Breast epithelium (tissue), 4 donors: ENCODE results near the gene IL10. TPM values are rescaled to one million over a fixed set of nuclear protein-coding genes. Genes with fewer than 3 reads are reported as not detected.

Source experiments
- DNase-seq, 2 donors: peaks; one replicate each; pipeline ENCODE4 v3.0.0-alpha.2; 2019; ENCODE audit warnings: low spot score in 2 of 2
- H3K27ac ChIP-seq, 2 donors: fragments of 200-600 bp; sonication (generic) in 1 of 2; one replicate each; pipeline ENCODE4 v1.5.1; 2016 to 2019; ENCODE audit warnings: mild to moderate bottlenecking in 1 of 2
- H3K27me3 ChIP-seq, 2 donors: fragments of 200-600 bp; sonication (generic) in 1 of 2; one replicate each; pipeline versions ENCODE4 v1.5.1 to v1.6.0; 2017 to 2019; ENCODE audit warnings: control low read depth in 1 of 2, mild to moderate bottlenecking in 1 of 2
- H3K36me3 ChIP-seq: fragments of 200-600 bp; one replicate; pipeline ENCODE4 v1.5.1; 2019
- H3K4me1 ChIP-seq, 2 donors: fragments of 200-600 bp; sonication (generic); one replicate each; pipeline ENCODE4 v1.5.1; 2016 to 2019; ENCODE audit warnings: control low read depth in 1 of 2
- H3K4me3 ChIP-seq, 3 donors: fragments of 200-600 bp; sonication (generic); 1 replicate in 2 of 3; 2 replicates in 1 of 3; pipeline ENCODE4 v1.5.1; 2016 to 2019; ENCODE audit warnings: mild to moderate bottlenecking in 3 of 3, moderate library complexity in 2 of 3
- H3K9me3 ChIP-seq, 2 donors: fragments of 200-600 bp; sonication (generic) in 1 of 2; one replicate each; pipeline ENCODE4 v1.5.1; 2016 to 2019; ENCODE audit warnings: control low read depth in 1 of 2
- CTCF ChIP-seq, 3 donors: fragments of 450-650 bp; IDR thresholded peaks; one replicate each; pipeline ENCODE4 v1.5.1; 2016 to 2017; ENCODE audit warnings: antibody characterized with exemption in 3 of 3, mild to moderate bottlenecking in 3 of 3, moderate library complexity in 3 of 3
- POLR2A ChIP-seq: fragments of 450-650 bp; IDR thresholded peaks from one replicate; pipeline ENCODE4 v1.6.1; 2016; ENCODE audit warnings: antibody characterized with exemption, mild to moderate bottlenecking, moderate library complexity
- POLR2AphosphoS5 ChIP-seq, 3 donors: sonication (generic); formaldehyde crosslinking; IDR thresholded peaks; one replicate each; pipeline ENCODE4 v1.6.1; 2017; ENCODE audit warnings: antibody characterized with exemption in 3 of 3
- intact Hi-C: fragments of 100-400 bp; cut with DNase I; formaldehyde crosslinking; loops from one replicate; pipeline ENCODE4 v1.15.1; 2023; ENCODE audit warnings: low total_unique reads
- total RNA-seq, 3 donors: library from RNA; depleted of rRNA; stranded (reverse); fragments of >200 nt; gene quantifications; one replicate each; pipeline ENCODE4 v1.1.0, GENCODE V29; 2016

Gene IL10
- total RNA-seq, 3 donors from 2014 or later: 0.98 to 5.3 (median 4.3) TPM

GRCh38 chr1:206803221-206803730, 31.0 kb upstream of the IL10 start:
- Histone ChIP-seq H3K9me3 (no peaks in the 10 kb centered on the region), H3K27me3 (no peaks in the 10 kb centered on the region), H3K36me3 (no peaks in the 10 kb centered on the region), H3K4me3 (no peak overlapping the region), H3K27ac (no peak overlapping the region), H3K4me1 (no peaks in the 10 kb centered on the region)
- peak in 1 of 2 donors; percentile 33 for DNase-seq
- TF ChIP-seq POLR2A (no peak), CTCF (IDR thresholded peaks at IDR 0.05) (no peak), POLR2AphosphoS5 (IDR thresholded peaks at IDR 0.05) (no peak)
- intact Hi-C loops: no loop called here

- intact Hi-C loops: no loop called here
- no peaks in the 10 kb centered on the region for H3K4me1 ChIP-seq
- no peak for TF ChIP-seq POLR2AphosphoS5 (IDR thresholded peaks at IDR 0.05)
- no peak for TF ChIP-seq POLR2A
- TF ChIP-seq CTCF (IDR thresholded peaks at IDR 0.05): no peak
- H3K27ac ChIP-seq: no peak overlapping the region
- no peak for DNase-seq
- no peak overlapping the region for H3K4me3 ChIP-seq
- no peaks in the 10 kb centered on the region for H3K36me3 ChIP-seq
- H3K27me3 ChIP-seq: no peaks in the 10 kb centered on the region
- no peaks in the 10 kb centered on the region for H3K9me3 ChIP-seq
These were observed 30.1 kb upstream of the IL10 start for GRCh38 chr1:206802401-206802800.

- no peaks in the 10 kb centered on the region for H3K9me3 ChIP-seq
- H3K27me3 ChIP-seq: no peaks in the 10 kb centered on the region
- no peaks in the 10 kb centered on the region for H3K36me3 ChIP-seq
- peak overlapping the region in 1 of 2 donors; percentile 36 for H3K27ac ChIP-seq
- no peak overlapping the region for H3K4me3 ChIP-seq
- H3K4me1 ChIP-seq: no peaks in the 10 kb centered on the region
- intact Hi-C loops: no loop called here
- DNase-seq: no peak
- TF ChIP-seq POLR2AphosphoS5 (IDR thresholded peaks at IDR 0.05): no peak
- no peak for TF ChIP-seq POLR2A
- TF ChIP-seq CTCF (IDR thresholded peaks at IDR 0.05): no peak
These were observed 29.2 kb upstream of the IL10 start for GRCh38 chr1:206801467-206801866.

GRCh38 chr1:206800891-206801290, 28.6 kb upstream of the IL10 start:
- Histone ChIP-seq H3K9me3 (no peaks in the 10 kb centered on the region), H3K4me3 (no peak overlapping the region), H3K27ac (peak overlapping the region in 1 of 2 donors; percentile 40), H3K4me1 (no peaks in the 10 kb centered on the region), H3K27me3 (no peaks in the 10 kb centered on the region), H3K36me3 (no peaks in the 10 kb centered on the region)
- intact Hi-C loops: no loop called here
- no peak for DNase-seq
- TF ChIP-seq POLR2AphosphoS5 (IDR thresholded peaks at IDR 0.05): no peak
- no peak for TF ChIP-seq CTCF (IDR thresholded peaks at IDR 0.05)
- TF ChIP-seq POLR2A: no peak

GRCh38 chr1:206800411-206800810, 28.1 kb upstream of the IL10 start:
- H3K27me3 ChIP-seq: no peaks in the 10 kb centered on the region
- no peaks in the 10 kb centered on the region for H3K4me1 ChIP-seq
- H3K4me3 ChIP-seq: no peak overlapping the region
- DNase-seq: no peak
- no peak for TF ChIP-seq POLR2A
- TF ChIP-seq CTCF (IDR thresholded peaks at IDR 0.05): no peak
- no peak for TF ChIP-seq POLR2AphosphoS5 (IDR thresholded peaks at IDR 0.05)
- intact Hi-C loops: no loop called here
- H3K27ac ChIP-seq: peak overlapping the region in 1 of 2 donors; percentile 40
- no peaks in the 10 kb centered on the region for H3K36me3 ChIP-seq
- H3K9me3 ChIP-seq: no peaks in the 10 kb centered on the region
